ENCODE results near the gene MRPS7. TPM values are rescaled to one million over a fixed set of nuclear protein-coding genes. Genes with fewer than 3 reads are reported as not detected.
"Not testable (repeated sequence)": the region's sequence is repeated elsewhere in the genome, so short reads cannot be mapped to it uniquely, and the experiment has no call there.

The MRPS7 gene
- total RNA-seq, 2 experiments from 2014 or later: 72.9 to 76.1 TPM

DNA sequence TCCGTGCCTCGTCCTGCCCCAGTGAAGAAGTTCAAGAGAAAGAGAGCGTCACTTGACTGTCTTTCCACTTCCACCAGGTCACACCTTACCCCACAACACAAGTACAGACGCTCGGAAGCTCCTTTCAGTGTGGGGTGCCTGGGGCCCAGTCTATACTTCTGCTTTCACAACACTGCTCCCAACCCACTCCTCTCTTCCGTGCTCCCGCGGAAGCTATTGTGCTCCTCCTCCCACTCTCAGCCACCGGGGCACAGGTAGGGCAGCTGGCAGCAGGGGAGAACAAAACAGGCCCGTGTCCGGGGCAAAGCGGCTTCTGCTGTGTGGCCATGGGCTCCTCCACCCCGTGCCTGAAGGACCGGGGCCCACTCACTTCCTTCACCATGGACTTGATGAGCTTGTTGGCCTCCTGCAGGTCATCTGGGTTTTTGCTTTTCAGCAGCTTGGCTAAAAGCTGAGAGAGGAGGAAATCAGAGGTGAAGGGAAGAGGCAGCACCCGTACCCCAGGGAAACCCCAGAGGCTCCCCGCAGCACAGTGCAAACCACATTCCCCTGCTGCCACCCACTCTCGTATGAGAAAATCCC, 19.1 kb upstream of the MRPS7 start:
- intact Hi-C loops (cut with micrococcal nuclease): no loop called here
- CTCF ChIA-PET: interaction anchor here (0.6 to 7.3 kb wide), 12 partner anchors 7 to 282 kb away, joined by 3 to 60 read pairs (median 5); partner anchors contain the start of genes GGA3, GRB2, MIF4GD and MRPS7
- H3K27ac Mint-ChIP-seq: peak overlapping the region; percentile 87
- peaks cover 69% of the 10 kb centered on the region for H3K36me3 Mint-ChIP-seq
- H3K27me3 Mint-ChIP-seq: no peaks in the 10 kb centered on the region
- H3K4me3 Mint-ChIP-seq: peak overlapping the region; percentile 45
- peak; percentile 70 for DNase-seq
- peaks cover 61% of the 10 kb centered on the region for H3K4me1 Mint-ChIP-seq (ENCODE audit: low read depth)
- no peaks in the 10 kb centered on the region for H3K9me3 Mint-ChIP-seq
- POLR2A ChIA-PET: interaction anchor here (0.5 to 3.8 kb wide), 8 partner anchors 7 to 163 kb away, joined by 3 to 45 read pairs (median 6); partner anchors contain the start of genes ARMC7, GGA3, GRB2 and MIF4GD

DNA sequence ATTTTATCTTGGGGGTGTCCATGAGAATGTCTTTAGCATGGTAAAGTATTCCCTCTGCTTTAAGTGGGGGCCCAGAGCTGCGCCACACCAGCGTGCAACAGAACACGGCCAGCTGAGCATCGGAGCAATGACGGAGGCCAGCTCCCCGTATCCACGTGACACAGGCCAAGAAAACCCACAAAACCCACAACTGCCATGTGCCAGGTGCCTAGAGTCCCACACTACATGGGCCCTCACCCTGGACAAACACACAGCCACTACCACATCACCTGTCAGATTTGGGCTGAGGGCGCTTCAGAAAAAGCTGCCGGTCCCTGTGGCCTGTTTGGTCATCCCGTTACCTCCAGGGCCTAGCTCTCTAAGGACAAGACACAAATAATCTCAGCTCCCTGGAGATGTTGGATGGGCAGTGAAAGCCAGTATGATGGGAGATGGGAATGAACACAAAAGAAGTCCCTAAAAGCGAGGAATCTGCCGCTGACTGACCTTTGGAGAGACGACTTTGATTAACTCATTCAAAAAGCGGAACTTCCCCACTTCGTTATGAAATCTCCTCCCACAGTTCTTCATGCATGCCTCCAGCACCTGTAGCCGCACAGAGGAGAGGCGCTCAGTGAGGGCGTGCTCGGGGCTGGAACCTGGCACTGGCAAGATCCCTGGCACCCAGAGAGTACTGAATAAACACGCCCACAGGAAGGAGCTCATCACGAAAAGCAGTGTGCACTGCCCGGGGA, 17.4 kb upstream of the MRPS7 start:
- H3K27me3 Mint-ChIP-seq: no peaks in the 10 kb centered on the region
- intact Hi-C loops (cut with micrococcal nuclease): no loop called here
- POLR2A ChIA-PET: interaction anchor here (1.0 to 3.8 kb wide), 3 partner anchors 17 to 45 kb away, joined by 3 to 45 read pairs (median 3); partner anchors contain the start of genes GGA3, MIF4GD, MRPS7 and SLC25A19
- peak; percentile 44 for DNase-seq
- peaks cover 60% of the 10 kb centered on the region for H3K36me3 Mint-ChIP-seq
- no peaks in the 10 kb centered on the region for H3K9me3 Mint-ChIP-seq
- H3K4me3 Mint-ChIP-seq: peak overlapping the region; percentile 30
- CTCF ChIA-PET: interaction anchor here (1.0 to 1.2 kb wide), 3 partner anchors 26 to 130 kb away, joined by 3 to 4 read pairs (median 3); partner anchors contain the start of gene MIF4GD
- H3K4me1 Mint-ChIP-seq (ENCODE audit: low read depth): peaks cover 61% of the 10 kb centered on the region
- H3K27ac Mint-ChIP-seq: peak overlapping the region; percentile 65

DNA sequence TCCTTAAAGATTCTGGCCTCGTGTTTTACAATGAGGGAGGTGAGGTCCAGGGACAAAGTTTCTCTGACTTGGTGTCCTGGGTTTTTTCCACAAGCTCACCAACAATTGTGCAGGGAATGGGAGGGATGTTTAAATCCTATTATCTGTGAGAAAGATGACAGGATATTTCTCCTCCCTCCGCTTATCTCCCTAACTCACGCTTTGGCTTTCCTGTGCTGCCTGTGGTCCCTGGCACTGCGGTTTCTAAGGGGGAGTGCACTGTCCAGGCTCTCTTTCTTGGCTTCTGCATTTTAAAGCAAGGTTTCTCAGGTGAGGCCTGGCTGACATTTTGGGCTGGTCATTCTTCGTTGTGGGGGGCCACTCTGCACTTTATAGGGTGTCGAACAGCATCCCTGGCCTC, 16.7 kb upstream of the MRPS7 start:
- intact Hi-C loops (cut with micrococcal nuclease): no loop called here
- Mint-ChIP-seq H3K27ac (peak overlapping the region; percentile 65), H3K9me3 (no peaks in the 10 kb centered on the region), H3K4me1 (ENCODE audit: low read depth) (peaks cover 68% of the 10 kb centered on the region), H3K4me3 (no peak overlapping the region), H3K36me3 (peaks cover 55% of the 10 kb centered on the region), H3K27me3 (no peaks in the 10 kb centered on the region)
- ChIA-PET CTCF (interaction anchor here (1.0 kb wide), 1 partner anchor 30 kb away, joined by 3 read pairs; no protein-coding TSS in a partner anchor), POLR2A (interaction anchor here (1.0 to 3.8 kb wide), 3 partner anchors 16 to 44 kb away, joined by 3 to 45 read pairs (median 3); partner anchors contain the start of genes GGA3, MIF4GD, MRPS7 and SLC25A19)
- no peak for DNase-seq

DNA sequence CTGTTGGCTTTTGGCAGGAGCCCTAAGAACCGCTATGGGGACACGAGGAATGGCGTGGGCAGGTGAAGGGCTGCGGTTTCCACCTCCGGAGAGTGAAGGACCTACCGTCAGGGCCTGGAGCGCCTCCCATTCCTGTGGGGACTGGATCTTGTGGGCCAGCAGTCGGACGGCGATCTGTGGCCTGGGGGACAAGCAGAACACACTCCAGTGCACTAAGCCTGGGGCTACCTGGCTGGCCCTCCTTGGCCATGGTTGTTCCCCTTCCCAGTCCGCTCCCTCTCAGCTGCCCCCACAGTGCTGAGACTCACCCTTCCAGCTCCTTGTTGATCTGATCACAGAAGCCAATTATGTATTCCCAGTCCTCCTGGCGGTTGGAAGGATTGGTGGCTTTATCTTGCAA, 15.3 kb upstream of the MRPS7 start:
- no peak overlapping the region for H3K4me3 Mint-ChIP-seq
- ChIA-PET CTCF (interaction anchor here (0.6 to 2.0 kb wide), 3 partner anchors 15 to 116 kb away, joined by 3 to 10 read pairs (median 6); partner anchors contain the start of genes GGA3, MIF4GD and MRPS7), POLR2A (interaction anchor here (0.6 to 1.4 kb wide), 3 partner anchors 22 to 41 kb away, joined by 3 read pairs; partner anchors contain the start of gene NUP85)
- H3K36me3 Mint-ChIP-seq: peaks cover 46% of the 10 kb centered on the region
- peak overlapping the region; percentile 32 for H3K27ac Mint-ChIP-seq
- H3K9me3 Mint-ChIP-seq: no peaks in the 10 kb centered on the region
- intact Hi-C loops (cut with micrococcal nuclease): loop anchor here (2.0 kb wide), 1 partner anchor 24 kb away; the partner anchor contains the start of gene MIF4GD
- DNase-seq: no peak
- no peaks in the 10 kb centered on the region for H3K27me3 Mint-ChIP-seq
- peaks cover 71% of the 10 kb centered on the region for H3K4me1 Mint-ChIP-seq (ENCODE audit: low read depth)

DNA sequence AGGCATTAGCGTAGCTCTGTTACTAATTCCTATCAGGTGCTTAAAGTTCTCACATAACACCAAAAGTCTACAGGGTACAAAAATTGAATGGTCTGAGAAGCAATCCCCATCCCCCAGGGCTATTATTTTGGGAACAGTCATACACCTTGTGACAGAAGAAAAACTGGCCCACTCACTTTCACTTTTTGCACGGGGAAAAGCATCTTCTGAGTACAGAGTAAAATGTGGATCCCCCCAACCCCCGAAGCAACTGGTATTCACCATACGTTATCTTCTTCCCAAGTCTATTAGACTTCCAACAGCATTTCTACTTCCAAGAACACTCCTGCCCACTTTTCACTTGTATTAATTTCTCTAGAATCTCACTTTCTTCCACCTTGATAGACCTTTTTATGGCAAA, 12.1 kb upstream of the MRPS7 start:
- Mint-ChIP-seq H3K36me3 (peaks cover 21% of the 10 kb centered on the region), H3K4me1 (ENCODE audit: low read depth) (peaks cover 65% of the 10 kb centered on the region), H3K27me3 (no peaks in the 10 kb centered on the region), H3K4me3 (peak overlapping the region; percentile 58), H3K27ac (peak overlapping the region; percentile 90), H3K9me3 (no peaks in the 10 kb centered on the region)
- no peak for DNase-seq
- POLR2A ChIA-PET: interaction anchor here (0.6 to 4.3 kb wide), 10 partner anchors 8 to 147 kb away, joined by 3 to 74 read pairs (median 5); partner anchors contain the start of genes GGA3, MIF4GD and MRPS7
- intact Hi-C loops (cut with micrococcal nuclease): no loop called here
- CTCF ChIA-PET: interaction anchor here (1.1 to 3.6 kb wide), 8 partner anchors 10 to 162 kb away, joined by 3 to 48 read pairs (median 10); partner anchors contain the start of genes GGA3, MIF4GD, MRPS7 and SLC25A19

DNA sequence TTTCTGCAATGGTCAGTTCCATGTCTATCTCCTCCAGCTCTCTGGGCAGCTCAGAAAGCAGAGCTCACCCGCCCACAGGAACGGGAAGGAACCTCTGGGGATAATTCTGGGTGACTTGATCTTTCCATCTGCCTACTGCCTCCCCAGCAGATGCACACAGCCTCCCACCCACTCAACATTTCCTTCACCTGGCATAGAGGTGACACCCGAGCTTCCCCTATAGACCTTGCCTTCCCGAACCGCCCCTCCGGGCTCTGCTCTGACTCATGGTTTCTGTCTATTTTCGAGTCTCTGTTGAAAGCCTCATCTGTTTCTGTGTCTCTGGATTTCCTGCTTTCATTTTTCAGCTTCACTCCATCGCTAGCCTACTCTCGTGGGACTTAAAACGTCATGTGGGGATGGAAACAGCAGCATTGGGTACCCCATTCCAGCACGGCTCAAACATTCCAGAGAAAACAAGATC, 11.6 kb upstream of the MRPS7 start:
- Mint-ChIP-seq H3K27ac (peak overlapping the region; percentile 90), H3K9me3 (no peaks in the 10 kb centered on the region), H3K4me3 (peak overlapping the region; percentile 58), H3K27me3 (no peaks in the 10 kb centered on the region), H3K36me3 (peaks cover 20% of the 10 kb centered on the region), H3K4me1 (ENCODE audit: low read depth) (peaks cover 64% of the 10 kb centered on the region)
- peak; percentile 91 for DNase-seq
- intact Hi-C loops (cut with micrococcal nuclease): loop anchor here (1.0 kb wide), 2 partner anchors 11 to 39 kb away; partner anchors contain the start of genes GGA3, MRPS7 and SLC25A19
- POLR2A ChIA-PET: interaction anchor here (0.9 to 4.3 kb wide), 9 partner anchors 9 to 147 kb away, joined by 3 to 74 read pairs (median 5); partner anchors contain the start of genes GGA3, MIF4GD and MRPS7
- CTCF ChIA-PET: interaction anchor here (0.7 to 3.6 kb wide), 10 partner anchors 10 to 162 kb away, joined by 3 to 48 read pairs (median 8); partner anchors contain the start of genes GGA3, MIF4GD, MRPS7 and SLC25A19

DNA sequence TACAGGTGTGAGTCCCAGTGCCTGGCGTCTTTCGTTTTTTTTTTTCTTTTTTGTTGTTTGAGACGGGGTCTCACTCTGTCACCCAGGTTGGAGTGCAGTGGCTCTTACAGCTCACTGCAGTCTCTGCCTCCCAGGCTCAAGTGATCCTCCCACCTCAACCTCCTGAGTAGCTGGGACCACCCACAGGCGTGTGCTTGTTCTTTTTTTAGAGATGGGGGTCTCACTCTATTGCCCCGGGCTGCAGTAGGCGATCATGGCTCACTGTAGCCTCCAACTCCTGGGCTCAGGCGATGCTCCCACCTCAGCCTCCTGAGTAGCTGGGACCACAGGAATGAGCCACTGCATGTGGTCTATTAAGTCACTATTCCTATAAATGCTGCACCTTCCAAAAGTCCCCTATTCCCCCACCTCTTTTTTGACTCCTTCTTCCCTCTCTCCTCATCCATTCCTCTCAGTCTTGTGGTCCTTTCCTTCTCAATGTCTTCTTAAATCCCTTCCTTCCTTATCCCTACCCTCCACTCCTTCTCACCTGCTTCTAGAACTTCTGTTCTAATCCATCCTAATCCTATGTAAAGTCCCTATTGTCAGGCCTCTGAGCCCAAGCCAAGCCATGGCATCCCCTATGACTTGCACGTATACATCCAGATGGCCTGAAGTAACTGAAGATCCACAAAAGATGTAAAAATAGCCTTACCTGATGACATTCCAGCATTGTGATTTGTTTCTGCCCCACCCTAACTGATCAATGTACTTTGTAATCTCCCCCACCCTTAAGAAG, 9.5 kb upstream of the MRPS7 start:
- H3K4me3 Mint-ChIP-seq: no peak overlapping the region
- no peak for DNase-seq
- ChIA-PET CTCF (interaction anchor here (0.6 to 1.0 kb wide), 2 partner anchors 9 to 192 kb away, joined by 3 to 7 read pairs; partner anchors contain the start of genes GGA3 and MRPS7), POLR2A (interaction anchor here (0.6 to 1.4 kb wide), 2 partner anchors 9 to 61 kb away, joined by 3 to 10 read pairs; partner anchors contain the start of genes GGA3 and MRPS7)
- intact Hi-C loops (cut with micrococcal nuclease): no loop called here
- peaks cover 3% of the 10 kb centered on the region for H3K36me3 Mint-ChIP-seq
- H3K9me3 Mint-ChIP-seq: no peaks in the 10 kb centered on the region
- peak overlapping the region; percentile 90 for H3K27ac Mint-ChIP-seq
- peaks cover 75% of the 10 kb centered on the region for H3K4me1 Mint-ChIP-seq (ENCODE audit: low read depth)
- H3K27me3 Mint-ChIP-seq: no peaks in the 10 kb centered on the region

DNA sequence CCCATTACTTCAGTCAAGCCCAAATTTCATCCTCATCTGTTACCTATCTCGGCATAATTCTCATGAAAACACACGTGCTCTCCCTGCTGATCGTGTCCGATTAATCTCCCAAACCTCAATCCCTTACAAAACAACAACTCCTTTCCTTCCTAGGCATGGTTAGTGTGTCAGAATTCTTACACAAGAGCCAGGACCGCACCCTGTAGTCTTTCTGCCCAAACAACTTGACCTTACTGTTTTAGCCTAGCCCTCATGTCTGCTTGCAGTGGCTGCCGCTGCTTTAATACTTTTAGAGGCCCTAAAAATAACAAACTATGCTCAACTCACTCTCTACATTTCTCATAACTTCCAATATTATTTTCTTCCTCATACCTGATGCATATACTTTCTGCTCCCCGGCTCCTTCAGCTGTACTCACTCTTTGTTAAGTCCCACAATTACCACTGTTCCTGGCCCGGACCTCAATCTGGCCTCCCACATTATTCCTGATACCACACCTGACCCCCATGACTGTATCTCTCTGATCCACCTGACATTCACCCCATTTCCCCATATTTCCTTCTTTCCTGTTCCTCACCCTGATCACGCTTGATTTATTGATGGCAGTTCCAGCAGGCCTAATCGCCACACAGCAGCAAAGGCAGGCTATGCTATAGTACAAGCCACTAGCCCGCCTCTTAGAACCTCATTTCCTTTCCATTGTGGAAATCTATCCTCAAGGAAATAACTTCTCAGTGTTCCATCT, 5.6 kb upstream of the MRPS7 start:
- peak overlapping the region; percentile 10 for H3K27ac Mint-ChIP-seq
- POLR2A ChIA-PET; CTCF ChIA-PET; H3K27me3 Mint-ChIP-seq; H3K36me3 Mint-ChIP-seq; H3K4me3 Mint-ChIP-seq; DNase-seq; H3K9me3 Mint-ChIP-seq; intact Hi-C loops (cut with micrococcal nuclease): not testable (repeated sequence)
- H3K4me1 Mint-ChIP-seq (ENCODE audit: low read depth): peaks cover 78% of the 10 kb centered on the region

DNA sequence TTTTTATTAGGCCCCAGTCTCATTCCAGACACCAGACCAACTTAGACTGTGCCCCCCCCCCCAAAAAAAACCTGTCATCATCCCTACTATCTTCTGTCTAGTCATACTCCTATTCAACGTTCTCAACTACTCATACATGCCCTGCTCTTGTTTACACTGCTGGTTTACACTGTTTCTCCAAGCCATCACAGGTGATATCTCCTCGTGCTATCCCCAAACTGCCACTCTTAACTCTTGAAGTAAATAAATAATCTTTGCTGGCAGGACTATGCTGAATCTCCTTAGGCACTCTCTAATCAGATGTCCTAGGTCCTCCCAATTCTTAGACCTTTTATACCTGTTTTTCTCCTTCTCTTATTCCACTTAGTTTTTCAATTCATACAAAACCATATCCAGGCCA, 4.5 kb upstream of the MRPS7 start:
- CTCF ChIA-PET, H3K9me3 Mint-ChIP-seq: not testable (repeated sequence)
- peak overlapping the region; percentile 8 for H3K27ac Mint-ChIP-seq

DNA sequence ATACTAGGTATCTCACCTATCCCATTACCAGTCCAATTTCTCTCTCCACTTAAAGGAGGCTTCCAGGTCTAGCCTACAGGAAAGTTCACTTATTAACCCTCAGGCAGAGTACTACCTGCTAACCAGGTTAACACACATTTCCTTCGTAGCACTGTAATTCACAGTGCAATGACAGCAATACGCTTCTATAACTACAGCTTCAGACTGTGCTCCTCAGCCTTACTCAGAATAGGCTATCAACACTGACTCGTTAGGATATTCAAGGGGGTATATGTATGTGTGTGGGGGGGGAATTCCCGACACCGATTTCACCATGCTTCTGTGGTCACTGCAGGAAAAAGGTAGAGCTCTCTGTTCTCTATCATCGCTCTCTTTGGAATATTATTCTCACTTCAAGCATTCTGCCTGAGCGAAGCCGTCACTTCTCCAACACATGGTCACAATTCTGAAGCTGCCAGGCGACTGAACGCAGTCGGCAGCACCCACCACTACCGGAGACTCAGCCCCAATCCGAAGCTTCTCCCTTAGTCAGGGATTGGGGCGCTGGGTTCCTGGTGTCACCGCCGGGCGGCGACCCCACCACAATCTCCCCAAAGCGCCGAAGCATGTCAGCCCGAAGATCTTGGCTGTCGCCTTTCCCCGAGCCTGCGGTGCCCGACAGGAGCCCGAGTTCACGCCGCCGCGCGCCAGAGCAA, 891 bp upstream of the MRPS7 start:
- DNase-seq: peak; percentile 77
- Mint-ChIP-seq H3K4me3 (peak overlapping the region; percentile 93), H3K27me3 (no peaks in the 10 kb centered on the region), H3K27ac (peak overlapping the region; percentile 96), H3K4me1 (ENCODE audit: low read depth) (peaks cover 57% of the 10 kb centered on the region), H3K36me3 (peaks cover 16% of the 10 kb centered on the region), H3K9me3 (no peaks in the 10 kb centered on the region)
- CTCF ChIA-PET: interaction anchor here (1.0 to 4.8 kb wide), 16 partner anchors 9 to 341 kb away, joined by 3 to 106 read pairs (median 7); partner anchors contain the start of genes MIF4GD, NT5C, SLC25A19 and TMEM94
- intact Hi-C loops (cut with micrococcal nuclease): loop anchor here (1.0 to 10.0 kb wide), 9 partner anchors 10 to 226 kb away; partner anchors contain the start of genes GRB2, JPT1, NUP85 and SLC25A19
- POLR2A ChIA-PET: interaction anchor here (0.7 to 4.0 kb wide), 20 partner anchors 9 to 248 kb away, joined by 3 to 80 read pairs (median 8); partner anchors contain the start of genes ARMC7, GRB2, JPT1 and MIF4GD

More for the DNA sequence above, 4.5 kb upstream of the MRPS7 start:
- peaks cover 69% of the 10 kb centered on the region for H3K4me1 Mint-ChIP-seq (ENCODE audit: low read depth)
- H3K27me3 Mint-ChIP-seq; intact Hi-C loops (cut with micrococcal nuclease); H3K4me3 Mint-ChIP-seq; POLR2A ChIA-PET; H3K36me3 Mint-ChIP-seq; DNase-seq: not testable (repeated sequence)
